ENCODE data around the gene BTBD9.

- no peak for TF ChIP-seq CTCF (IDR thresholded peaks at IDR 0.05)
- TF ChIP-seq POLR2A (IDR thresholded peaks at IDR 0.05) = no peak
Observed at GRCh38 chr6:38176797-38177751, 462.7 kb downstream of the BTBD9 start.
